Measurements from ENCODE around the gene UCKL1. TPM values are rescaled to one million over a fixed set of nuclear protein-coding genes. Genes with fewer than 3 reads are reported as not detected.

UCKL1 gene
- total RNA-seq, 2 experiments from 2014 or later: 41.3 to 46.1 TPM

GRCh38 chr20:63957004-63957689 lies 931 bp upstream of the UCKL1 start:
- Histone ChIP-seq H3K27ac (ENCODE audit: low read depth in 1 of 2, low read length in 2 of 2) (peak overlapping the region; percentile 45 to 61), H3K36me3 (ENCODE audit: insufficient read depth, low read length) (peaks cover 18% of the 10 kb centered on the region), H3K27me3 (ENCODE audit: control insufficient read depth in 1 of 2, insufficient read depth in 2 of 2, low read length in 2 of 2) (no peaks in the 10 kb centered on the region), H3K4me1 (ENCODE audit: insufficient read depth, low read length) (peaks cover 48% of the 10 kb centered on the region), H3K9me3 (ENCODE audit: control insufficient read depth in 1 of 2, insufficient read depth in 1 of 2, low read length in 2 of 2) (no peaks in the 10 kb centered on the region), H3K4me3 (ENCODE audit: low read length) (peak overlapping the region; percentile 61)
- ATAC-seq (ENCODE audit: poor library complexity): peak; percentile 42
- H3K4me3 Mint-ChIP-seq: peak overlapping the region; percentile 78
- H3K4me1 Mint-ChIP-seq (ENCODE audit: low read depth): peaks cover 37% of the 10 kb centered on the region
- intact Hi-C loops (cut with DNase I, micrococcal nuclease): loop anchor here in 1 of 2 experiments (2.0 to 5.0 kb wide), 2 partner anchors 106 to 250 kb away; partner anchors contain the start of genes ARFRP1, TCEA2 and ZGPAT
- H3K9me3 Mint-ChIP-seq: no peaks in the 10 kb centered on the region
- TF ChIP-seq, protein P1, sequence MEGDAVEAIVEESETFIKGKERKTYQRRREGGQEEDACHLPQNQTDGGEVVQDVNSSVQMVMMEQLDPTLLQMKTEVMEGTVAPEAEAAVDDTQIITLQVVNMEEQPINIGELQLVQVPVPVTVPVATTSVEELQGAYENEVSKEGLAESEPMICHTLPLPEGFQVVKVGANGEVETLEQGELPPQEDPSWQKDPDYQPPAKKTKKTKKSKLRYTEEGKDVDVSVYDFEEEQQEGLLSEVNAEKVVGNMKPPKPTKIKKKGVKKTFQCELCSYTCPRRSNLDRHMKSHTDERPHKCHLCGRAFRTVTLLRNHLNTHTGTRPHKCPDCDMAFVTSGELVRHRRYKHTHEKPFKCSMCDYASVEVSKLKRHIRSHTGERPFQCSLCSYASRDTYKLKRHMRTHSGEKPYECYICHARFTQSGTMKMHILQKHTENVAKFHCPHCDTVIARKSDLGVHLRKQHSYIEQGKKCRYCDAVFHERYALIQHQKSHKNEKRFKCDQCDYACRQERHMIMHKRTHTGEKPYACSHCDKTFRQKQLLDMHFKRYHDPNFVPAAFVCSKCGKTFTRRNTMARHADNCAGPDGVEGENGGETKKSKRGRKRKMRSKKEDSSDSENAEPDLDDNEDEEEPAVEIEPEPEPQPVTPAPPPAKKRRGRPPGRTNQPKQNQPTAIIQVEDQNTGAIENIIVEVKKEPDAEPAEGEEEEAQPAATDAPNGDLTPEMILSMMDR (IDR thresholded peaks at IDR 0.05): no peak
- peak; percentile 34 to 85 (median 66) for DNase-seq
- H3K36me3 Mint-ChIP-seq (ENCODE audit: low read depth): peaks cover 18% of the 10 kb centered on the region
- POLR2A ChIA-PET: interaction anchor here (1.2 to 3.3 kb wide), 7 partner anchors 12 to 93 kb away, joined by 3 to 27 read pairs (median 8); partner anchors contain the start of genes PRPF6, SAMD10 and TPD52L2
- no peaks in the 10 kb centered on the region for H3K27me3 Mint-ChIP-seq
- peak overlapping the region; percentile 82 for H3K27ac Mint-ChIP-seq
- CTCF ChIA-PET: interaction anchor here (1.0 to 3.0 kb wide), 5 partner anchors 17 to 93 kb away, joined by 3 to 13 read pairs (median 5); partner anchors contain the start of genes PRPF6 and SAMD10

DNA sequence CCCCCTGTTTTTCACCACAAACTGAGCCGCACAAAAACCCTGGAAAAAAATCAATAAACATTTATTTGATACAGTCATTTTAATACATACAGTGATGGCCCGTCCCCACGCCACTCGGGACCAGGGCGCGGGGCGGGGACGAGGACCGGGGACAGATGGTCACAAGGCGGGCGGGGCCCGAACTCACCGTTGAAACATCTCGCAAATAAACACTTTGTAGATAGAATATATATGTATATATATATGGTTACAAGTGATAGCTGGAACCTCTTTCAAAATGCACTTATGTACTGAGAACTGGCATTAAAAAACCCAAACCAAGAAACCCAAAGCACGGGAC lies 418 bp upstream of the UCKL1 start:
- Mint-ChIP-seq H3K4me3 (peak overlapping the region; percentile 79), H3K27me3 (no peaks in the 10 kb centered on the region), H3K36me3 (ENCODE audit: low read depth) (peaks cover 13% of the 10 kb centered on the region), H3K27ac (peak overlapping the region; percentile 82), H3K9me3 (no peaks in the 10 kb centered on the region), H3K4me1 (ENCODE audit: low read depth) (peaks cover 37% of the 10 kb centered on the region)
- TF ChIP-seq, protein P1 (IDR thresholded peaks at IDR 0.05): no peak
- ChIA-PET POLR2A (interaction anchor here (0.6 to 3.3 kb wide), 16 partner anchors 12 to 1095 kb away, joined by 3 to 27 read pairs (median 4); partner anchors contain the start of genes GMEB2, PPDPF, PRPF6 and RTEL1), CTCF (interaction anchor here (1.3 to 3.0 kb wide), 4 partner anchors 17 to 82 kb away, joined by 3 to 13 read pairs (median 6); partner anchors contain the start of genes PRPF6 and SAMD10)
- no peaks in the 10 kb centered on the region for H3K9me3 ChIP-seq (ENCODE audit: control insufficient read depth in 1 of 2, insufficient read depth in 1 of 2, low read length in 2 of 2)
- intact Hi-C loops (cut with DNase I, micrococcal nuclease): loop anchor here in 1 of 2 experiments (1.0 to 5.0 kb wide), 4 partner anchors 25 to 249 kb away; partner anchors contain the start of genes ARFRP1, DNAJC5, PRPF6 and TCEA2
- H3K27me3 ChIP-seq (ENCODE audit: control insufficient read depth in 1 of 2, insufficient read depth in 2 of 2, low read length in 2 of 2): no peaks in the 10 kb centered on the region
- H3K4me1 ChIP-seq (ENCODE audit: insufficient read depth, low read length): peaks cover 53% of the 10 kb centered on the region
- peak overlapping the region; percentile 61 for H3K4me3 ChIP-seq (ENCODE audit: low read length)
- H3K36me3 ChIP-seq (ENCODE audit: insufficient read depth, low read length): peaks cover 13% of the 10 kb centered on the region
- H3K27ac ChIP-seq (ENCODE audit: low read depth in 1 of 2, low read length in 2 of 2): peak overlapping the region in 1 of 2 donors; percentile 61
- no peak for DNase-seq
- ATAC-seq (ENCODE audit: poor library complexity): no peak

- POLR2A ChIA-PET: interaction anchor here (1.2 to 3.3 kb wide), 2 partner anchors 12 to 25 kb away, joined by 3 to 27 read pairs; partner anchors contain the start of genes PRPF6 and SAMD10
- H3K27ac ChIP-seq (ENCODE audit: low read depth in 1 of 2, low read length in 2 of 2): peak overlapping the region in 1 of 2 donors; percentile 69
- peaks cover 10% of the 10 kb centered on the region for H3K36me3 ChIP-seq (ENCODE audit: insufficient read depth, low read length)
- H3K4me3 ChIP-seq (ENCODE audit: low read length): peak overlapping the region; percentile 77
- TF ChIP-seq, protein P1 (IDR thresholded peaks at IDR 0.05): no peak
- DNase-seq (peak in 6 of 14 experiments; percentile 29 to 65 (median 48)), ATAC-seq (ENCODE audit: poor library complexity) (peak; percentile 3)
- CTCF ChIA-PET: interaction anchor here (3.0 kb wide), 1 partner anchor 83 kb away, joined by 8 read pairs; no protein-coding TSS in a partner anchor
- peaks cover 8% of the 10 kb centered on the region for H3K36me3 Mint-ChIP-seq (ENCODE audit: low read depth)
- H3K27me3 Mint-ChIP-seq: no peaks in the 10 kb centered on the region
- intact Hi-C loops (cut with DNase I, micrococcal nuclease): loop anchor here in 1 of 2 experiments (5.0 kb wide), 1 partner anchor 248 kb away; the partner anchor contains the start of genes ARFRP1 and ZGPAT
- H3K4me1 ChIP-seq (ENCODE audit: insufficient read depth, low read length): peaks cover 59% of the 10 kb centered on the region
- H3K9me3 ChIP-seq (ENCODE audit: control insufficient read depth in 1 of 2, insufficient read depth in 1 of 2, low read length in 2 of 2): no peaks in the 10 kb centered on the region
- H3K4me1 Mint-ChIP-seq (ENCODE audit: low read depth): peaks cover 37% of the 10 kb centered on the region
- peak overlapping the region; percentile 76 for H3K27ac Mint-ChIP-seq
- H3K4me3 Mint-ChIP-seq: peak overlapping the region; percentile 85
- H3K27me3 ChIP-seq (ENCODE audit: control insufficient read depth in 1 of 2, insufficient read depth in 2 of 2, low read length in 2 of 2): no peaks in the 10 kb centered on the region
- H3K9me3 Mint-ChIP-seq: no peaks in the 10 kb centered on the region
Measured at GRCh38 chr20:63955281-63955826, 862 bp downstream of the UCKL1 start.

Measured in CD4-positive, alpha-beta T cell (primary cell).